Gastroesophageal sphincter (tissue), 3 donors: ENCODE results near the gene PWWP3B.
"Not testable (repeated sequence)": the region's sequence is repeated elsewhere in the genome, so short reads cannot be mapped to it uniquely, and the experiment has no call there.

Source experiments
- POLR2A ChIP-seq, 2 donors: fragments of 450-650 bp; IDR thresholded peaks; one replicate each; pipeline ENCODE4 v1.6.1; 2017; ENCODE audit warnings: antibody characterized with exemption in 2 of 2, mild to moderate bottlenecking in 2 of 2, moderate library complexity in 1 of 2
- TF ChIP-seq, protein P1 (sequence below), 4 experiments: fragments of 200-600 bp in 2 of 4; fragments of 450-650 bp in 2 of 4; sonication (generic) in 1 of 4; IDR thresholded peaks; one replicate each; pipeline ENCODE4 v1.5.1; 2017 to 2019; ENCODE audit warnings: antibody characterized with exemption in 4 of 4, mild to moderate bottlenecking in 2 of 4, moderate library complexity in 2 of 4

DNA sequence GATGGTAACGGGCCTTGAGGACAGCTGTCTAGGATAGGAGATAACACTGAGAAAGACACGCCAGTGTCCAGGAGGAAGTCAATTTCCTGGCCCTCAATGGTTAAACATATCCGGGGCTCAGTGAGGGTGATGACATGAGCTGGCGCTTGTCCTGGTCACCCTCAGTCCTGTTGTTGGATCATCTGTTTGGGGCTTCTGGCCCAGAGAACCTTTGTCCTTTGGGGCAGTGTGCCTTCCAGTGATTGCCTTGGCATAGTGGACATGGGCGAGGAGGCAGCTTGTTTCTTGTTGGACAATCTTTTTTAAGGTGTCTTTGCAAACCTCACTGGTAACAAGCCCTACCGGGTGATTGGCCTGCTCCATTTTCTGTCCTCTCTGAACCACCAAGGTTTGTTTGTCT, 15.6 kb downstream of the PWWP3B start:
- TF ChIP-seq, protein P1, sequence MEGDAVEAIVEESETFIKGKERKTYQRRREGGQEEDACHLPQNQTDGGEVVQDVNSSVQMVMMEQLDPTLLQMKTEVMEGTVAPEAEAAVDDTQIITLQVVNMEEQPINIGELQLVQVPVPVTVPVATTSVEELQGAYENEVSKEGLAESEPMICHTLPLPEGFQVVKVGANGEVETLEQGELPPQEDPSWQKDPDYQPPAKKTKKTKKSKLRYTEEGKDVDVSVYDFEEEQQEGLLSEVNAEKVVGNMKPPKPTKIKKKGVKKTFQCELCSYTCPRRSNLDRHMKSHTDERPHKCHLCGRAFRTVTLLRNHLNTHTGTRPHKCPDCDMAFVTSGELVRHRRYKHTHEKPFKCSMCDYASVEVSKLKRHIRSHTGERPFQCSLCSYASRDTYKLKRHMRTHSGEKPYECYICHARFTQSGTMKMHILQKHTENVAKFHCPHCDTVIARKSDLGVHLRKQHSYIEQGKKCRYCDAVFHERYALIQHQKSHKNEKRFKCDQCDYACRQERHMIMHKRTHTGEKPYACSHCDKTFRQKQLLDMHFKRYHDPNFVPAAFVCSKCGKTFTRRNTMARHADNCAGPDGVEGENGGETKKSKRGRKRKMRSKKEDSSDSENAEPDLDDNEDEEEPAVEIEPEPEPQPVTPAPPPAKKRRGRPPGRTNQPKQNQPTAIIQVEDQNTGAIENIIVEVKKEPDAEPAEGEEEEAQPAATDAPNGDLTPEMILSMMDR (IDR thresholded peaks at IDR 0.05), result not testable (repeated sequence)
- not testable (repeated sequence) for TF ChIP-seq POLR2A (IDR thresholded peaks at IDR 0.05)
